ENCODE data around the gene REXO1. TPM values are rescaled to one million over a fixed set of nuclear protein-coding genes. Genes with fewer than 3 reads are reported as not detected.
A peak's percentile ranks its signal among the peaks of the same experiment; 100 is the strongest.

Gene REXO1
- total RNA-seq, 1 experiment from 2014 or later = 61.1 TPM

DNA sequence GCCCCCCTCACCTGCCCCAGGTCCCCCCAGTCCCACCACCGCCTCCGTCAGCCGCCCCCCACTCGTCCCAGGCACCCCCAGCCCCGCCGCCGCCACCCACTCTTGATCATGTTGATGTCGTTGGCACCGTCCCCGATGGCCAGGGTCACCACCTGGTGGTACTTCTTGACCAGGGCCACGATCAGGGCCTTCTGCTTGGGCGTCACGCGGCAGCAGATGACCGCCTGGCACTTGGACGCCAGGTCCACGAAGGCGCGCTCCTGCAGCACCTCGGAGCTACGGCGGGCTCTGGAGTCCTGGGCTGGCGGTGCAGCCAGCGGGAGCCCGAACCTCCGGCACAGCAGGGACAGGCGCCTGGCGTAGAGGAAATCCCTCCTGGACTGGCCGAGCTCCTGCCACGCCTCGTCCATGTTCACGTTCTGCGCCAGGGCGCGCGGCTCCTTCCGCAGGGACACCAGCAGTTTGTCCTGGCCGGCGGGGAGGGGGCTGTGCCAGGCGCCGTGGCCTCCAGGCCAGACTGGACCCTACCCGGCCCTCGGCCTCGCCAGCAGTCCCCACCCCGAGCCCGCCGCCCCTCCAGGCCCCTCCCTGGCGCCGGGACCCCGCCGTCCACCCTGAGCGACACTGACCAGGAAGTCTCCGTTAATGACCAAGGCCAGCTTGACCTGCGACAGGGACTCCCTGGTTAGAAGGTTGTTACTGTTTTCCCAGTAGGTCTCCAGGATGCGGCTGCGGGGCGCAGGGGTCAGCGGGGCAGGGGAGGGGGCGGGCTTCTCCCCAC is 58.8 kb downstream of the REXO1 start:
- H3K9me3 Mint-ChIP-seq = peaks cover 6% of the 10 kb centered on the region; the same call in 1 of the 2 replicates
- peaks cover 29% of the 10 kb centered on the region for H3K27me3 Mint-ChIP-seq (ENCODE audit: low read depth)
- TF ChIP-seq, protein P1, sequence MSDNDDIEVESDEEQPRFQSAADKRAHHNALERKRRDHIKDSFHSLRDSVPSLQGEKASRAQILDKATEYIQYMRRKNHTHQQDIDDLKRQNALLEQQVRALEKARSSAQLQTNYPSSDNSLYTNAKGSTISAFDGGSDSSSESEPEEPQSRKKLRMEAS (CRISPR knock-in tag; IDR thresholded peaks at IDR 0.05) = 0 out of 2 replicates have a peak, but pooled peaks have one; percentile 8
- TF ChIP-seq HMGA2 (CRISPR knock-in tag; IDR thresholded peaks at IDR 0.05) (no peak), GABPB1 (CRISPR knock-in tag; IDR thresholded peaks at IDR 0.05) (no peak)
- H3K27ac Mint-ChIP-seq = no peak overlapping the region
- ATAC-seq = no peak
- no peaks in the 10 kb centered on the region for H3K36me3 Mint-ChIP-seq
- DNase-seq (ENCODE audit: low spot score) = no peak
- peak overlapping the region; percentile 48; the same call in 1 of the 2 replicates for H3K4me3 Mint-ChIP-seq
- POLR2A ChIA-PET = no interaction called here
- peaks cover 5% of the 10 kb centered on the region for H3K4me1 Mint-ChIP-seq
- CTCF ChIA-PET = interaction anchor here (0.7 to 12.5 kb wide), 11 partner anchors 9 to 244 kb away, joined by 3 to 161 read pairs (median 4); no protein-coding TSS in a partner anchor

DNA sequence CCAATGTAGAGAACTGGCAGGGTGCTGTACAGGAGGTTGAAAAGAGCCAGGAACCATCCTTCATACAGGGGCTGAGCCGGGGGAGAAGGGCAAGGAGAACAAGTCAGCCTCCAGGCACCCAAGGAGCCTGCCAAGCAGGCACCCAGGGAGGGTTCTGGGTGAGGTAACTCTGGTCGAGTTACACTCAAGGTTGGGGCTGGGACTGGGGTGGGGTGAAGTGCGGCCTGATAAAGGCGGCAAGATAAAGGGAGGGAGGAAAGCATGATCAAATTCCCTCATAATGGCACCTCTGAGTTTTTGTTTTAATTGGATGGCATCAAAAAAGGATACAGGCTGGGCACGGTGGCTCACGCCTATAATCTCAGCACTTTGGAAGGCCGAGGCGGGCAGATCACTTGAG is 61.2 kb downstream of the REXO1 start:
- DNase-seq (ENCODE audit: low spot score) (no peak), ATAC-seq (no peak)
- H3K27ac Mint-ChIP-seq = no peak overlapping the region
- no peaks in the 10 kb centered on the region for H3K4me1 Mint-ChIP-seq
- peaks cover 6% of the 10 kb centered on the region; the same call in 1 of the 2 replicates for H3K9me3 Mint-ChIP-seq
- no peaks in the 10 kb centered on the region for H3K36me3 Mint-ChIP-seq
- H3K4me3 Mint-ChIP-seq = no peak overlapping the region
- CTCF ChIA-PET = interaction anchor here (0.6 to 1.7 kb wide), 5 partner anchors 19 to 296 kb away, joined by 3 to 5 read pairs (median 4); partner anchors contain the start of gene REEP6
- POLR2A ChIA-PET = no interaction called here
- H3K27me3 Mint-ChIP-seq (ENCODE audit: low read depth) = peaks cover 51% of the 10 kb centered on the region
- TF ChIP-seq, protein P2, sequence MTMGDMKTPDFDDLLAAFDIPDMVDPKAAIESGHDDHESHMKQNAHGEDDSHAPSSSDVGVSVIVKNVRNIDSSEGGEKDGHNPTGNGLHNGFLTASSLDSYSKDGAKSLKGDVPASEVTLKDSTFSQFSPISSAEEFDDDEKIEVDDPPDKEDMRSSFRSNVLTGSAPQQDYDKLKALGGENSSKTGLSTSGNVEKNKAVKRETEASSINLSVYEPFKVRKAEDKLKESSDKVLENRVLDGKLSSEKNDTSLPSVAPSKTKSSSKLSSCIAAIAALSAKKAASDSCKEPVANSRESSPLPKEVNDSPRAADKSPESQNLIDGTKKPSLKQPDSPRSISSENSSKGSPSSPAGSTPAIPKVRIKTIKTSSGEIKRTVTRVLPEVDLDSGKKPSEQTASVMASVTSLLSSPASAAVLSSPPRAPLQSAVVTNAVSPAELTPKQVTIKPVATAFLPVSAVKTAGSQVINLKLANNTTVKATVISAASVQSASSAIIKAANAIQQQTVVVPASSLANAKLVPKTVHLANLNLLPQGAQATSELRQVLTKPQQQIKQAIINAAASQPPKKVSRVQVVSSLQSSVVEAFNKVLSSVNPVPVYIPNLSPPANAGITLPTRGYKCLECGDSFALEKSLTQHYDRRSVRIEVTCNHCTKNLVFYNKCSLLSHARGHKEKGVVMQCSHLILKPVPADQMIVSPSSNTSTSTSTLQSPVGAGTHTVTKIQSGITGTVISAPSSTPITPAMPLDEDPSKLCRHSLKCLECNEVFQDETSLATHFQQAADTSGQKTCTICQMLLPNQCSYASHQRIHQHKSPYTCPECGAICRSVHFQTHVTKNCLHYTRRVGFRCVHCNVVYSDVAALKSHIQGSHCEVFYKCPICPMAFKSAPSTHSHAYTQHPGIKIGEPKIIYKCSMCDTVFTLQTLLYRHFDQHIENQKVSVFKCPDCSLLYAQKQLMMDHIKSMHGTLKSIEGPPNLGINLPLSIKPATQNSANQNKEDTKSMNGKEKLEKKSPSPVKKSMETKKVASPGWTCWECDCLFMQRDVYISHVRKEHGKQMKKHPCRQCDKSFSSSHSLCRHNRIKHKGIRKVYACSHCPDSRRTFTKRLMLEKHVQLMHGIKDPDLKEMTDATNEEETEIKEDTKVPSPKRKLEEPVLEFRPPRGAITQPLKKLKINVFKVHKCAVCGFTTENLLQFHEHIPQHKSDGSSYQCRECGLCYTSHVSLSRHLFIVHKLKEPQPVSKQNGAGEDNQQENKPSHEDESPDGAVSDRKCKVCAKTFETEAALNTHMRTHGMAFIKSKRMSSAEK (CRISPR knock-in tag; IDR thresholded peaks at IDR 0.05; ENCODE audit: borderline replicate concordance) = no peak
- TF ChIP-seq, protein P3, sequence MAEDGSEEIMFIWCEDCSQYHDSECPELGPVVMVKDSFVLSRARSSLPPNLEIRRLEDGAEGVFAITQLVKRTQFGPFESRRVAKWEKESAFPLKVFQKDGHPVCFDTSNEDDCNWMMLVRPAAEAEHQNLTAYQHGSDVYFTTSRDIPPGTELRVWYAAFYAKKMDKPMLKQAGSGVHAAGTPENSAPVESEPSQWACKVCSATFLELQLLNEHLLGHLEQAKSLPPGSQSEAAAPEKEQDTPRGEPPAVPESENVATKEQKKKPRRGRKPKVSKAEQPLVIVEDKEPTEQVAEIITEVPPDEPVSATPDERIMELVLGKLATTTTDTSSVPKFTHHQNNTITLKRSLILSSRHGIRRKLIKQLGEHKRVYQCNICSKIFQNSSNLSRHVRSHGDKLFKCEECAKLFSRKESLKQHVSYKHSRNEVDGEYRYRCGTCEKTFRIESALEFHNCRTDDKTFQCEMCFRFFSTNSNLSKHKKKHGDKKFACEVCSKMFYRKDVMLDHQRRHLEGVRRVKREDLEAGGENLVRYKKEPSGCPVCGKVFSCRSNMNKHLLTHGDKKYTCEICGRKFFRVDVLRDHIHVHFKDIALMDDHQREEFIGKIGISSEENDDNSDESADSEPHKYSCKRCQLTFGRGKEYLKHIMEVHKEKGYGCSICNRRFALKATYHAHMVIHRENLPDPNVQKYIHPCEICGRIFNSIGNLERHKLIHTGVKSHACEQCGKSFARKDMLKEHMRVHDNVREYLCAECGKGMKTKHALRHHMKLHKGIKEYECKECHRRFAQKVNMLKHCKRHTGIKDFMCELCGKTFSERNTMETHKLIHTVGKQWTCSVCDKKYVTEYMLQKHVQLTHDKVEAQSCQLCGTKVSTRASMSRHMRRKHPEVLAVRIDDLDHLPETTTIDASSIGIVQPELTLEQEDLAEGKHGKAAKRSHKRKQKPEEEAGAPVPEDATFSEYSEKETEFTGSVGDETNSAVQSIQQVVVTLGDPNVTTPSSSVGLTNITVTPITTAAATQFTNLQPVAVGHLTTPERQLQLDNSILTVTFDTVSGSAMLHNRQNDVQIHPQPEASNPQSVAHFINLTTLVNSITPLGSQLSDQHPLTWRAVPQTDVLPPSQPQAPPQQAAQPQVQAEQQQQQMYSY (CRISPR knock-in tag; IDR thresholded peaks at IDR 0.05) = no peak
- TF ChIP-seq, protein P4, sequence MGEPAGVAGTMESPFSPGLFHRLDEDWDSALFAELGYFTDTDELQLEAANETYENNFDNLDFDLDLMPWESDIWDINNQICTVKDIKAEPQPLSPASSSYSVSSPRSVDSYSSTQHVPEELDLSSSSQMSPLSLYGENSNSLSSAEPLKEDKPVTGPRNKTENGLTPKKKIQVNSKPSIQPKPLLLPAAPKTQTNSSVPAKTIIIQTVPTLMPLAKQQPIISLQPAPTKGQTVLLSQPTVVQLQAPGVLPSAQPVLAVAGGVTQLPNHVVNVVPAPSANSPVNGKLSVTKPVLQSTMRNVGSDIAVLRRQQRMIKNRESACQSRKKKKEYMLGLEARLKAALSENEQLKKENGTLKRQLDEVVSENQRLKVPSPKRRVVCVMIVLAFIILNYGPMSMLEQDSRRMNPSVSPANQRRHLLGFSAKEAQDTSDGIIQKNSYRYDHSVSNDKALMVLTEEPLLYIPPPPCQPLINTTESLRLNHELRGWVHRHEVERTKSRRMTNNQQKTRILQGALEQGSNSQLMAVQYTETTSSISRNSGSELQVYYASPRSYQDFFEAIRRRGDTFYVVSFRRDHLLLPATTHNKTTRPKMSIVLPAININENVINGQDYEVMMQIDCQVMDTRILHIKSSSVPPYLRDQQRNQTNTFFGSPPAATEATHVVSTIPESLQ (CRISPR knock-in tag; IDR thresholded peaks at IDR 0.05) = no peak
- TF ChIP-seq SP1 (CRISPR knock-in tag; conservative IDR thresholded peaks at IDR 0.05) (no peak), SMAD4 (CRISPR knock-in tag; IDR thresholded peaks at IDR 0.05) (no peak), CREB1 (CRISPR knock-in tag; IDR thresholded peaks at IDR 0.05) (no peak), ATF1 (CRISPR knock-in tag; IDR thresholded peaks at IDR 0.05) (no peak), NR1H2 (CRISPR knock-in tag; IDR thresholded peaks at IDR 0.05) (no peak), ZNF219 (CRISPR knock-in tag; IDR thresholded peaks at IDR 0.05; ENCODE audit: borderline replicate concordance) (no peak), GRHL2 (CRISPR knock-in tag; IDR thresholded peaks at IDR 0.05; ENCODE audit: insufficient replicate concordance, severe bottlenecking) (no peak), JUN (CRISPR knock-in tag; IDR thresholded peaks at IDR 0.05) (no peak), PRRX2 (CRISPR knock-in tag; IDR thresholded peaks at IDR 0.05) (no peak)
- TF ChIP-seq, protein P5, sequence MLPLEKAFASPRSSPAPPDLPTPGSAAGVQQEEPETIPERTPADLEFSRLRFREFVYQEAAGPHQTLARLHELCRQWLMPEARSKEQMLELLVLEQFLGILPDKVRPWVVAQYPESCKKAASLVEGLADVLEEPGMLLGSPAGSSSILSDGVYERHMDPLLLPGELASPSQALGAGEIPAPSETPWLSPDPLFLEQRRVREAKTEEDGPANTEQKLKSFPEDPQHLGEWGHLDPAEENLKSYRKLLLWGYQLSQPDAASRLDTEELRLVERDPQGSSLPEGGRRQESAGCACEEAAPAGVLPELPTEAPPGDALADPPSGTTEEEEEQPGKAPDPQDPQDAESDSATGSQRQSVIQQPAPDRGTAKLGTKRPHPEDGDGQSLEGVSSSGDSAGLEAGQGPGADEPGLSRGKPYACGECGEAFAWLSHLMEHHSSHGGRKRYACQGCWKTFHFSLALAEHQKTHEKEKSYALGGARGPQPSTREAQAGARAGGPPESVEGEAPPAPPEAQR (CRISPR knock-in tag; IDR thresholded peaks at IDR 0.05) = no peak
- TF ChIP-seq, protein P6, sequence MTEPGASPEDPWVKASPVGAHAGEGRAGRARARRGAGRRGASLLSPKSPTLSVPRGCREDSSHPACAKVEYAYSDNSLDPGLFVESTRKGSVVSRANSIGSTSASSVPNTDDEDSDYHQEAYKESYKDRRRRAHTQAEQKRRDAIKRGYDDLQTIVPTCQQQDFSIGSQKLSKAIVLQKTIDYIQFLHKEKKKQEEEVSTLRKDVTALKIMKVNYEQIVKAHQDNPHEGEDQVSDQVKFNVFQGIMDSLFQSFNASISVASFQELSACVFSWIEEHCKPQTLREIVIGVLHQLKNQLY (CRISPR knock-in tag; IDR thresholded peaks at IDR 0.05) = no peak
- TF ChIP-seq, protein P7, sequence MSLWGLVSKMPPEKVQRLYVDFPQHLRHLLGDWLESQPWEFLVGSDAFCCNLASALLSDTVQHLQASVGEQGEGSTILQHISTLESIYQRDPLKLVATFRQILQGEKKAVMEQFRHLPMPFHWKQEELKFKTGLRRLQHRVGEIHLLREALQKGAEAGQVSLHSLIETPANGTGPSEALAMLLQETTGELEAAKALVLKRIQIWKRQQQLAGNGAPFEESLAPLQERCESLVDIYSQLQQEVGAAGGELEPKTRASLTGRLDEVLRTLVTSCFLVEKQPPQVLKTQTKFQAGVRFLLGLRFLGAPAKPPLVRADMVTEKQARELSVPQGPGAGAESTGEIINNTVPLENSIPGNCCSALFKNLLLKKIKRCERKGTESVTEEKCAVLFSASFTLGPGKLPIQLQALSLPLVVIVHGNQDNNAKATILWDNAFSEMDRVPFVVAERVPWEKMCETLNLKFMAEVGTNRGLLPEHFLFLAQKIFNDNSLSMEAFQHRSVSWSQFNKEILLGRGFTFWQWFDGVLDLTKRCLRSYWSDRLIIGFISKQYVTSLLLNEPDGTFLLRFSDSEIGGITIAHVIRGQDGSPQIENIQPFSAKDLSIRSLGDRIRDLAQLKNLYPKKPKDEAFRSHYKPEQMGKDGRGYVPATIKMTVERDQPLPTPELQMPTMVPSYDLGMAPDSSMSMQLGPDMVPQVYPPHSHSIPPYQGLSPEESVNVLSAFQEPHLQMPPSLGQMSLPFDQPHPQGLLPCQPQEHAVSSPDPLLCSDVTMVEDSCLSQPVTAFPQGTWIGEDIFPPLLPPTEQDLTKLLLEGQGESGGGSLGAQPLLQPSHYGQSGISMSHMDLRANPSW (CRISPR knock-in tag; conservative IDR thresholded peaks at IDR 0.05; ENCODE audit: low read depth) = no peak

Measured in WTC11 (cell line).